Measurements from ENCODE around the gene MAP3K21. TPM values are rescaled to one million over a fixed set of nuclear protein-coding genes. Genes with fewer than 3 reads are reported as not detected.

MAP3K21 gene
- polyA plus RNA-seq, 1 donor from 2014 or later = 3.7 TPM

GRCh38 chr1:233393084-233393840 is 65.7 kb downstream of the MAP3K21 start:
- Histone ChIP-seq H3K36me3 (ENCODE audit: insufficient read depth, low read length) (no peaks in the 10 kb centered on the region), H3K4me3 (ENCODE audit: low read length) (no peak overlapping the region), H3K9me3 (ENCODE audit: low read length) (no peaks in the 10 kb centered on the region), H4K20me1 (ENCODE audit: insufficient read depth) (no peaks in the 10 kb centered on the region), H3K27ac (ENCODE audit: low read length) (no peak overlapping the region), H3K9me2 (ENCODE audit: insufficient read depth, low read length) (no peaks in the 10 kb centered on the region), H3K79me2 (replicated peaks; ENCODE audit: insufficient read depth, low read length) (no peaks in the 10 kb centered on the region), H3F3A (ENCODE audit: insufficient read depth, low read length, poor library complexity, severe bottlenecking) (no peaks in the 10 kb centered on the region), H2AFZ (ENCODE audit: low read depth, low read length) (no peak overlapping the region), H3K9ac (ENCODE audit: low read length) (no peak overlapping the region), H3K27me3 (ENCODE audit: insufficient read depth, low read depth, low read length) (no peaks in the 10 kb centered on the region), H3K4me2 (ENCODE audit: low read length) (no peak overlapping the region)
- TF ChIP-seq CTCF (IDR thresholded peaks at IDR 0.05; ENCODE audit: poor library complexity, severe bottlenecking) (no peak), POLR2AphosphoS5 (IDR thresholded peaks at IDR 0.05) (no peak), SMC3 (conservative IDR thresholded peaks at IDR 0.05; ENCODE audit: poor library complexity) (no peak), RAD21 (conservative IDR thresholded peaks at IDR 0.05) (no peak), EP300 (conservative IDR thresholded peaks at IDR 0.05; ENCODE audit: poor library complexity, severe bottlenecking) (no peak), EZH2 (IDR thresholded peaks at IDR 0.05; ENCODE audit: borderline replicate concordance, insufficient read depth, low read length, poor library complexity, severe bottlenecking) (no peak), REST (IDR thresholded peaks at IDR 0.05; ENCODE audit: borderline replicate concordance) (no peak), TAF1 (IDR thresholded peaks at IDR 0.05; ENCODE audit: low read depth) (no peak), MXI1 (conservative IDR thresholded peaks at IDR 0.05; ENCODE audit: poor library complexity, severe bottlenecking) (no peak)

GRCh38 chr1:233393926-233394680 is 66.6 kb downstream of the MAP3K21 start:
- Histone ChIP-seq H3K36me3 (ENCODE audit: insufficient read depth, low read length) (no peaks in the 10 kb centered on the region), H4K20me1 (ENCODE audit: insufficient read depth) (no peaks in the 10 kb centered on the region), H3K4me2 (ENCODE audit: low read length) (no peak overlapping the region), H3K9ac (ENCODE audit: low read length) (no peak overlapping the region), H2AFZ (ENCODE audit: low read depth, low read length) (no peak overlapping the region), H3K27ac (ENCODE audit: low read length) (no peak overlapping the region), H3K27me3 (ENCODE audit: insufficient read depth, low read depth, low read length) (no peaks in the 10 kb centered on the region), H3F3A (ENCODE audit: insufficient read depth, low read length, poor library complexity, severe bottlenecking) (no peaks in the 10 kb centered on the region), H3K79me2 (replicated peaks; ENCODE audit: insufficient read depth, low read length) (no peaks in the 10 kb centered on the region), H3K9me3 (ENCODE audit: low read length) (no peaks in the 10 kb centered on the region), H3K4me3 (ENCODE audit: low read length) (no peak overlapping the region), H3K9me2 (ENCODE audit: insufficient read depth, low read length) (no peaks in the 10 kb centered on the region)
- TF ChIP-seq CTCF (IDR thresholded peaks at IDR 0.05; ENCODE audit: poor library complexity, severe bottlenecking) = no peak
- TF ChIP-seq TAF1 (IDR thresholded peaks at IDR 0.05; ENCODE audit: low read depth) = no peak

Measured in neural cell (in vitro differentiated cells).